Measurements from ENCODE around the gene NOX5.

Gene NOX5

DNA sequence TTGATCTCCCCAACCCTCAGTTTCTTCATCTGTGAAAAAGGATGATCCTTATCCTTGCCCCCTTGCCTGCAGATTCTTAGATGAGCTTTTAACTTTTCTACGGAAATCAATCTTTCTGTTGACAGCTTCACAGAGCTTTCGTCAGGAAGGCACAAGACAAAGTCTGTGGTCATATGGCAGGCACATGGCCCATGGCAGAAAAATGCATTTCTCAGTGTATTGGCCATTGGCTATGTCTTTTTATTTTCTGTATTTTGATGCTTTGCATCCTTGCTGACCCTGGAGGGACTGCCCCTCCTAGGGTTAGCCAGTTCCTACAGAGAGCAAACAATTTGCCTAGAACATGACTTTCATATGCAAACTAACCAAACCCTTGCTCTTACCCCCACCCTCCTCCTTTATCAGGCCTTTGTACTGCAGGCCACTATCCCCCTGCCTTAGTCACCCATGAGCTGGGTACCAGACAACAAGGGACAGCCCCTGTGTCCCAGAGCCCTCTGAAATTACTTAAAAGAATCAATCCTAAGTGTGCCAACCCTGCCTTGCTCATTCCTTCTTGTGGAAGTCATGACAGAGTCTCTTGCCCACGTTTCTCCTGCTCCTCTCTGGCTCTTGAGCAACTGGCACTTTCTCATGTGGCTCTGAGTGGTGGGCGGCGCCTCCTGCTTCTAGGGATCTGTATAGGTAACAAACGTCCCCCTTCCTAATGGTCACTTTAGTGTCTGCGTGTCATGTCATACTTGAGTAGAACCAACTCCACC, 24.1 kb upstream of the NOX5 start:
- no peak for DNase-seq (ENCODE audit: low read depth in 1 of 2, low spot score in 1 of 2)

DNA sequence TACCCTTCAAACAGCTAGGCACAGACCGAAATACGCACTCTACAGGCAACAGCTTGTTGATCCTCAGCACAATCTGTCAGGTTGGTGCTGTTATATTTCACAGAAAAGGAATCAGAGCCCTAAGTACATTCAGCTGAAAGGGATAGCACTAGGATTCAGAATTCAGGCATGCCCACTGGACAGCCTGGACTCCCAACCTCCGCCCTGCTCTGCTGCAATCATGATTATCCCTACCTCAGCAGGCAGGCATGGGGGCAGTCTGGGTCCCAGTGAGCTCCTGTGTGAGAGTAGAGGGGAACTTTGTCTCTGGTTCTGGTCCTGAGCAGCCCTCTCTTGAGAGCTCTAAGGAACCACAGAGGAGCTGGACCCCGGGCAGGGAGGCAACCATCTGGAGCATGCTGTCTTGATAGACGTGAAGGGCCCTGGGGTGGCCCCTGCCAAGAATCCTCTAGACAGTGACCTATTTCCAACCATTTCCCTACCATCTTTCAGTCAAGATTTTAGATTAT, 23.4 kb upstream of the NOX5 start:
- DNase-seq (ENCODE audit: low read depth in 1 of 2, low spot score in 1 of 2) = no peak

DNA sequence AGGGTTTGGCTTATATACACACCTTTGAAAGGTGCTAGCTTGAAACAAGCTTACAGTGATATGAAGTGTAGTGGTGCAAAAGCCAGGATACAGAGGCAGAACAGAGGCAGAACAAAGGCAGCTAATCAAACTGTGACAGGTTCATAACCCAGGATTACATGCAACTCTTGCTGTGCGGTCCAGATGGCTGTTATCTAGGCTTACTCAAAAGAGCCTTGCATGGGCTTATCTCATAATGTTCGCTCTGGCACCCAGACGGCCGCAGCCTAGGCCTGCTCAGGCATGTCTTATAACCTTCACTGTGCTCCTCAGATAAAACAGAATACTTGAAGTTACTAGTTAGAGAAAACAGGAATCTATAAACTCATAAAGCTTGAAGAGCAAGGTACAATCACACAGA, 22.8 kb upstream of the NOX5 start:
- no peak for DNase-seq (ENCODE audit: low read depth in 1 of 2, low spot score in 1 of 2)

DNA sequence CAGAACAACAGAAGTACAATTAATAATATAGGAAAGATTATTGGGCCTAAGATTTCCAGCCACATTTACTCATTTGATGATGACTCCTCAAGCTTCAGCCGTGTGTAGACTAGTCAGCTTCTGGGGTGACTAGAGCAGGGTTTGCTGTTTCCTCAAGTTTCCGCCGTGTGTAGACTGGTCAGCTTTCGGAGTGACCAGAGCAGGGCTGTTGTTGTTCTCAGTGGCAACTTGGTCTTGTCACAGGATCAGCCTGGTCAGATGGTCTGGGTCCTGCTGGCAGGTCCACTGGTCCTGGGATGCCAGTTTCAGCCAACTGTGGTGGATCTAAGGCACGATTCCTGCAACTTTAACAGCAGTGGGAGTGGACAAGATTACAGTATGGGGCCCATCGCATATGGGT, 21.8 kb upstream of the NOX5 start:
- DNase-seq (ENCODE audit: low read depth in 1 of 2, low spot score in 1 of 2) = no peak

DNA sequence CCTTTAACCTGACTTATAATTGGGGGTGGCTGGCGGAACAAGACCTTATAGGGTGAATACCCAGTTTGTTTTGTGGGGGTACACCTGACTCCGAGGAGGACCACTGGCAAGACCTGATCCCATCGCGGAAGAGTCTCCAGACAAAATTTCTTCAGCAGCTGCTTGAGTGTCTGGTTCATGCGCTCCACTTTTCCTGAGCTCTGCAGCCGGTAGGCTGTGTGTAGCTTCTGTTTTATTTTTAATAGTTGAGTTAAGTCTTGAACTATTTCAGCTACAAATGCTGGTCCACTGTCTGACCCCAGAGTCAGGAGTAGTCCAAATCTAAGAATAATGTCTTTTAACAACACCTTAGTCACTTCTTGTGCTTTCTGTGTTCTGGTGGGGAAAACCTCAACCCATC, 21.2 kb upstream of the NOX5 start:
- no peak for DNase-seq (ENCODE audit: low read depth in 1 of 2, low spot score in 1 of 2)

DNA sequence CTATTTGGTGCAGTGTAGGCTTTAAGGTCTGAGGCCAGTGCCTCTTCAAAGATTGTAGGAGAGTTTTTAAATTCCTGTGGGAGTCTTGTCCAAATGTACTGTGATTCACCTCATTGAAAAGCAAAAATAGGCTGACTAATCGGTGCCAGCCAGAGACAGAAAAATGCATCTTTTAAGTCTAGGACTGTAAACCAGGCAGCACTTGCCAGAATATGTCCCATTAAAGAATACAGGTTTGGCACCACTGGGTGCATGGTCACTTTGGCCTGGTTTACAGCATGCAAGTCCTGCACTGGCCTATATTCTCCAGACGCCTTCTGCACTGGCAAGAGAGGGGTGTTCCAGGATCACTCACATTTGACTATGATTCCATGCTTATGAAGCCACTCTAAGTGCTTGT, 20.3 kb upstream of the NOX5 start:
- DNase-seq (ENCODE audit: low read depth in 1 of 2, low spot score in 1 of 2) = no peak

DNA sequence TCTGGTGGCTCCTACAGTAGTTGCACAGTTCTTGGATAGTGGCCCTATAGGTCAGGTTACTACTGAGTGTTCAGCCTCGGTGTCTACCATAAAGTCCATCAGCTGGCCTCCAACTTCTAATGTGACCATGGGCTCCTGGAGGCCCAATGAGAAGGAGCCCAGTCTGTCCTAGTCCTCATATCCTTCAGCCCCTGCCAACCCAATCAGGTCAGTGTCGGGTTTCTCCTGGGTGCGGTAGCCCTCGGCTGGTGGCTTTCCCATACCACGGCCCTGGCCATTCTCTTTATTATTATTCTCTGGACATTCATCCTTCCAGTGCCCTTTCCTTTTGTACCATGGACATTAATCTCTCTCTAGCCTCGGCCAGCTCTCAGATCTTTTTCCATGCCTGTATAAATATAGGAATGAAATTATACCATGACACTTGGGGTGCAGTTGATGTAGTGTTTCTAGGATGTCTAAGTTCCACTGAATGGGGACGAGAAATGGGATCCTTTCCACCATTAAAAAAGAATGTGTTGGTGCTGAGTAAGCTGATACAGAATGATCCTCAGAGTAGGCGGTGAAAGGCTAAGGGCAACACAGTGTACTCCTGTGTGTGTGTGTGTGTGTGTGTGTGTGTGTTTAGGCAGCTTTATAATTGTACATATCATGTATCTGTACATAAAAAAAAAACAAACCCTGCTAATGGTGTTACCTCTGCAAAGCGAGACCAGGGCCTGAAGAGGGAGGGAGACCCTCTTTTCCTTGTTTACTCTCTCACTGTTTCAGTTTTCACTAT, 19.3 kb upstream of the NOX5 start:
- no peak for DNase-seq (ENCODE audit: low read depth in 1 of 2, low spot score in 1 of 2)

DNA sequence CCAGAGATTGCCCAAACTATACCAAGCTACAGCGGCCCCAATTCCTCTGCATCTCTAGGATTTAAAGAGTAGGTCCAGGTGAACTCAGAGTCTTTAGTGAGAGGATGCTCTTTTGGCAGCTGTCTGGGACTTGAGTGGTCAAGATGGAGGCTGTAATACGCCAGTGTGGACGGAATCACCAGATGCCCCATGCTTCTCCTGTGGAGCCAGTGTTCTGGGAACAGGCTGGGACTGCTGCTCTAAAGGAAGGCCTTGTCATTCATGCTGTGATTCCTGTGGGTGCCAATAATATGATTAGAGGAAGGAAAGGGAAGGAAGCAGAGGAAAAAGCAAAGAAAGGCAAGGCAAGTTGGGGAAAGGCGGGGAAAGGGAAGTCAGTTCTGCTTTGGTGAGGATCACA, 17.4 kb upstream of the NOX5 start:
- DNase-seq (ENCODE audit: low read depth in 1 of 2, low spot score in 1 of 2) = no peak

DNA sequence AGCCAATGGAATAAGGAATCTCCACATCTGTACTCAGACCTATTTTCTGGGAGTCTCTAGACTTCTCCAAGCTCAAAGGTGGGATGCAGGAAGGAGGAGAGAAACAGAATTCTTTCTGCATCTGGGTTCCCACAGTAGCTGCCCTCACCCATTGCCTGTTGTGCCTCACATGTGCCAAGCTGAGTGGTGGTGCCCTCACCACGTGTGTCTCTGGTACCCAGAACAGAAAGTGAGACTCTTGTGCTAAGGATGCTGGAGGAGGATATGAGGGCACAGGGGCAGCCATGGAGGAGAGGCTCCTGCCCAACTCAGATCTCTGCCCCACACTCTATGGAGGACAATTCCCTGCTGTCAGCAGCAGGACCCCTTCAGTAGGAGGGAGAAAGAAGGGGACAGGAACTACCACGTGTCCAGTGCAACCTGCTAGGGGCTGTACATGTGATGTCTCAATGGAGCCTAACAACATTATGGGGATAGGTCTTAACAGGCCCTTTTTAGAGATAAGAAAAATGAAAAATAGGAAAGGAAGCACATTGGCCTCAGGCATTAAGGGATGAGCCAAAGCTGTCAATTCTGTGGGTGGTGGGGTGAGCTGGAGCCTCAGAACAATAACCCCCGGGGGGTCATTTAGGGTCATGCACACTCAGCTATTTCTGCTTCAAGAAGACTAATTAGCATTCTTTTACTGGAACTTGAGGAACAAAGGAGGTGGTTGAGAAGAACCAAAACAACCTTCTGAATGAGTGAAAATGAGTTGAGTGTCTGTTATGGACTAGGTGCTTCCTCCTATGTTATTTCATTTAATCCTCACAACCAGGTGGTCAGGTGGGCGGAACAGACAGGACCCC, 16.3 kb upstream of the NOX5 start:
- DNase-seq (ENCODE audit: low read depth in 1 of 2, low spot score in 1 of 2) = no peak

DNA sequence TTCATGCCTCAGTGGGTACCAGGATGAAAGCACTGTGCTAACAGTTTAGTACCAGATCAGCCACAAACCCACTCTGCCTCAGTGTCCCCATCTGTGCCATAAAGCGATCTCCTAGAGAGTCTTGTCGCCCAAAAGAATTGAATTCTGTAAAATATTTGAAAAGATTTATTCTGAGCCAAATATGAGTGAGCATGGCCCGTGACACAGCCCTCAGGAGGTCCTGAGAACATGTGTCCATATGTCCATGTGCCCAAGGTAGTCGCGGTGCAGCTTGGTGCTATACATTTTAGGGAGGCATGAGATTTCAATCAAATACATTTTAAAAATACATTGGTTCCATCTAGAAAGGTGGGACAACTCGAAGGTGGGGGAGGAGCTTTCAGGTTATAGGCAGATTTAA, 15.4 kb upstream of the NOX5 start:
- DNase-seq (ENCODE audit: low read depth in 1 of 2, low spot score in 1 of 2) = no peak

DNA sequence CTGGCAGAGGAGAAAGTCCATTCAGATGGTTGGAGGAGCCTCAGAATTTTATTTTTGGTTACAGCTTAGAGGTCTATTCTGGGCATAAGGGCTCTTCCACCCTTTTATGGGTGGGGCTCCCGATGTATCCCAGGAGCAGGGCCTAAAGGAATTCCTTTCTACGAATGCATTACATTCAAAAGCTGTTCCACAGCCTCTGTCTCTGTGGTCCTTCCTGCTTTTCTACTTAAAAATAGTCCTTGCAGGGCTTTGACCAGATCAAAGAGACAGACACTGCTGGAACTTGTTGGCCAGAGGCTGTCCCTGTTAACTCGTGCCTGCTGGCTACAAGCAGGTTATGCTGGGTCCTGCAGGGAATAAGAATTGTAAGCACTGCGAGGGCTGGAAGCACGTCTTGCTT, 14.4 kb upstream of the NOX5 start:
- DNase-seq (ENCODE audit: low read depth in 1 of 2, low spot score in 1 of 2) = no peak

DNA sequence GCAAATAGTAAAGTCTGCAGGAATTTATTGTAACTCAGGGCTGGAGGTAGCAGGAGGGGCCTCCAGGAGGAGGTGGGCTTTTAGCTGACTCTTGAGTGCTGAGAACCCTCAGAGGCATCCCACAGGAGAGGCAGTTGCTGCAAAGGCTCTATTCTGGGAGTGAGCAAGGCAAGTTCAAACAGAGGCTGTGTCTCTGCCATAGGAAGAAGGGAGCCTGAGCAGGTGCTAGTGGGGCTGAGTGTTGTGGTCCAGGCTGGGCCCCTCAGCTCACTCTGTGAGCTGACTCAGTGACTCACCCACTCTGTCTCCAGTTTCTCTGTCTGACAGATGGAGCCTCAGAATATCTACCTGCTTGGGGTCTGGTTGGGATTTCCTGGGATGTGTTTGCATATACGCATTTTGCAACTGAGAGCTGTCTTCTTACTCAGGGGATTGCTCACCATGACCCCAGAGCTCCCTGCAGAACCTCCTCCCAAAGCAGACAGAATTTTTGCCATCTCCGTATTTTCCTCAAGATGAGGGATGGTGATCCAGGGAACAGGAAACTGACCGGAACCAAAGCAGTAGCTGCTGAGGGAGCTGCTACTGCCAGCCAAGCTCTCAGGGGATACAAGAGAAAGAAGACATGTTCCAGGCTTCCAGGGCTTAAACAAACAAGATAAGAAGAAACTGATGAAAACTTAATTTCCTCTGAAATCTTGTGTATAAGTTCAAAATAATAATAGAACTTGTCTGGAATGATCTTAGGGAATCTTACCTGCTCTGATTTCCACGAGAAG, 13.6 kb upstream of the NOX5 start:
- DNase-seq (ENCODE audit: low read depth in 1 of 2, low spot score in 1 of 2) = no peak

DNA sequence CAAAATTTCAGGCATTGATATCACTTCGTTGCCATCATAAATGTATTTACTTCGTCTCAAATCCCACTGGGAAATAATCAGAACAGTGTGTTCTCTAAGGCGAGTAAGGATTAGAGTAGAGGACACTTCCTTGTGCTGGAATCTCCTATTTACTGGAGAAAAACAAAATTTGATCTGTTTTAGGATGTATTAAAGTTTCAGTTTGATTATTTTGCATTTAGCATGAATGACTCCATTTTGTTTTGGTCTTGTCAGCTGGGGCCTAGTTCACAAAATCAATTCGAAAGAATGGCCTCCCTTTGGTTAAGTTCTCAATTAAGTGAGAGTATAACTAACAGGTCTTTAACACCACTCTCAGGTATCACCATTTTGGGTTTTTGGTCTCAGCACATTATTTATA, 11.7 kb upstream of the NOX5 start:
- no peak for DNase-seq (ENCODE audit: low read depth in 1 of 2, low spot score in 1 of 2)

DNA sequence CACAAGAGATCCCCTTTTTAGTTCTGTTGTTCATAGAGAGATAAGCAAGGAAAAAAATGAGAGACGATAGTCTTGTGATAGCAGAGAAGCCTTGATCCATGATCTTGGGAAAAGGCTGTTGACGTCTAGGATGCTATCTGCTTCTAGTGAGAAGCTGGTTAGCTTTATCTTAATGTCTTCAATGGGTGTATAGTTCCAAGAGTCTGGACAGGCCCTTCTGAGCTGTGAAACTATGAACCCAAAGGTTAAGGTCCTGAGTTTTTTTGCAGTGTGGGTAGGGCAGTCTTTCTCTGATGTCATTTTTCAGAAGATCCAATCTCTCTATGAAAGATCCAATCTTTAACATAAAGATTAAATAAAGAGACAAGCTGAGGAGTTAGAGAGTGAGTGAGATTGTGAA, 10.5 kb upstream of the NOX5 start:
- DNase-seq (ENCODE audit: low read depth in 1 of 2, low spot score in 1 of 2) = no peak

DNA sequence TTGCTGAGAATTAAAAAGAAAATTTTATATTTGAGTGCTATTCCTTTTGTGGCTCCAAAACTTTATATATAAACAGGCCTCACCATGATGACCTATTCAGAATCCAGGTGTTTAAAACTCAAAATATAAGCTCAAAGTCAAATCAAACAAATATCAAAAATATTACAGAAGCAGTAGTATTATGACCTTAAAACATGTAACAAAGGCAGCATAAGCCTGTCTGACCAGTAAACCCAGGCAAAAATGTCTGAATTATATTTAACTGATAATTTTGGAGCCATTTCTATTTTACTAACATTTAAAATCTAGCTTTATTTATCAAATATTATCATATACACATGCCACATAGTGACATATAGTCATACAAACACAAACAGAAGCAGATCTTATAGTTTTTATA, 6.4 kb upstream of the NOX5 start:
- no peak for DNase-seq (ENCODE audit: low read depth in 1 of 2, low spot score in 1 of 2)

DNA sequence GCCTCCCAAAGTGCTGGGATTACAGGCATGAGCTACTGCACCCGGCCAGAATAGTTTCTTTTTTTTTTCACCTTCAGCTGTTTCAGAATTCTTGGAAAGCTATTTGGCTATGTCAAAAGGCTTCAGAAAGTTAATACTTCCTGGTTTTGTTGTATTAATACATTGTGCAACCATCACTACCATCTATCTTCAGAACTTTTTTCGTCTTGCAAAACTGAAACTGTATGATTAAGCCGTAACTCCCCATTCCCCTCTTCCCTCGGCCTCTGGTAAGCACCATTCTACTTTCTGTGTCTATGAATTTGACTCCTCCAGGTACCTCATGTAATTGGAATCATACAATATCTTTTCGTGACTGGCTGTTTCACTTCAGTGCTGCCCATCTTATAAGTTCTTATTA, 5.2 kb upstream of the NOX5 start:
- DNase-seq (ENCODE audit: low read depth in 1 of 2, low spot score in 1 of 2) = no peak

DNA sequence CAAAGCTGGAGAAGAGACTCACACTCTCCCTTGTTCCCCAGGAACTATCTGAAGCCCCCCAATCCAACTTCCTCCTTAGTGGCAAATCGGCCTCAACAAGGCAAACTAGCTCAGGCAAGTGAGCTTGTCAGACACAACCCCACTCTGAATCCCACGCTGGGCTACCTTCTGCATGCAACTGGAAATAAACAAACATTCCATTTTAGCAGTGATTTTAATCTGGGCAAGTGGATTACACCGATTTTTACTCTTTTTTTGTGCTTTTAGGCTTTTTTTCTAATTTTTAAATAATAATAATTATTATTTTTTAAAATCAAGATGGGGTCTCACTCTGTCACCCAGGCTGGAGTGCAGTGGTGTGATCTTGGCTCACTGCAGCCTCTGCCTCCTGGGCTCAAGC, 2.9 kb upstream of the NOX5 start:
- no peak for DNase-seq (ENCODE audit: low read depth in 1 of 2, low spot score in 1 of 2)

DNA sequence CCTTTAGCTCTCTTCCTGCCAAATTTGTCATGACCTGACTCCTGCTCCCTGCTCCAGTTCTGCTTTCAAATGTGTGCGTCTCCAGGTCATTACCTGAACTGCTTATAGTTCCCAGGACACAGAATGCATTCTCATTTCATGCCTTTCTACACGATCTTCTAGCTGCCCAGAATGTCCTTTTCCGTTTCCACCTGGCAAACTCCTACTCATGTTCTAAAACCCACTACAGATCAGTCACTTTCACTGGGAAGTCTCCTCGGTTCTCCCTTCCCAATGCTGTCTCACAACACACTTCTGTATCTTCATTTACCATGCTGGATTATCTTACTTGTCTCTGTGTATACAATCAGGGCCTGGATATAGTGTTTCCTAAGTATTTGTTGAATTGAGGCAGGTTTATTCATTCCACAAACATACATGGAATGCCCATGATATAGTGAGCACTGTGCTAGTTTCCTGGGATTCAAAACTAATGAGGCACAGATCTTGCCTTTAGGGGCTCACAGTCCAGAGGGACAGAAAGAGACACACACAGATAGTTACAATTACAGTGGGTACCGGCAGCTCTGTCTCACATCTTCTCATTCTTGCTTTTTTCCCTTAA, 1.6 kb upstream of the NOX5 start:
- no peak for DNase-seq (ENCODE audit: low read depth in 1 of 2, low spot score in 1 of 2)

DNA sequence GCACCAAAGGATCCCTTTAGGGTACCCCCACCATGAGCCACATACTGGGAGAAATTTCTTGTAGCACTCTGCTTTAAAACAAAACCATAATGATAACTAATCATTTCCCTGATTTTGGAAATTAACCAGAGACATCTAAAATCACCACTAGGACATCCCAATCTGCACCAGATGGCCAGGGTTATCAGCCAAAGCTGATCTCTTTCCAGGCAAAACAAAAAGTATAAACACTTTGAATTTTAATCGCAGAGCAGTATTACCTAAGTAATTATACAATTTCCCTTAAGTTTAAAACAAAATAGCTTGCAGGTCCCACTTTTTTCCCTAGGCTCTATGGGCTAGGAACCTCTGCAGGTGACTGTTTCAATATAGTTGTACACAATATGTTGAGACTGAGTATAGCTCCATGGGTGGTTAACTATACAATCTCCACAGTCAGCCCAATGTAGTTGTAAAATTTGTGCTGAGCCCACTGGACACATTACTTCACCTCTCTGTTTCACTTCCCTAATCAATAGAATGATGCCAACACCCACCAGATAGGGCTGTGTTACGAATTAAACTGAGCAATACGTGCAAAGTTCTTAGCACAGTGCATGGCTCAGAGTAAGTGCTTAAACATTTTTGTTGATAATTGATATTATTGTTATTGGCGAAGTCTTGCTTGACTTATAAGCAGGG, 629 bp upstream of the NOX5 start:
- no peak for DNase-seq (ENCODE audit: low read depth in 1 of 2, low spot score in 1 of 2)

DNA sequence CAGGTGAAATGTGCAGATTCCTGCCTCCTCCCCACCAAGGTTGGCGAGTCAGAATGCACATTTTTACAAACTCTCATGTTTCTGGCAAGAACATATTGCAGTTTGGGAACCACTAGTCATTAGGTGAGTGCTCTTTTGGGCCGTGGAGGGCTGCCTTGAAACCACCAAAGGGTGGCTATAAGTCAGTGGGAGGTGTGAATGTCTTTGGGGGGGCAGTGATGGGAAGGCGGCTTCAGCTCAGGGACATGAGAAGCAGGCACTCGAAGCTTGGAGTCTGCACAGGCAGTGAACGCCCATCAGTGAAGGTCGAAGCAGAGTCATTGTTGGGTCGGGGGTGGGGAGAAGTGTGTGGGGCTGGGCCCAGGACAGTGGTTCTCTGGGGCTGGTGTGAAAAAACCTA, 1.1 kb downstream of the NOX5 start:
- no peak for DNase-seq (ENCODE audit: low read depth in 1 of 2, low spot score in 1 of 2)
